Fibroblast of lung (primary cell): ENCODE measurements around the gene CSNK1D.

ENCODE experiments used
- EZH2 ChIP-seq: IDR thresholded peaks from 2 replicates; pipeline ENCODE4 v1.5.1; 2012; ENCODE audit warnings: low read length, control low read depth, mild to moderate bottlenecking; ENCODE audit errors: missing control alignments
- TF ChIP-seq, protein P1 (sequence below), 2 donors: IDR thresholded peaks in 1 of 2; conservative IDR thresholded peaks in 1 of 2; 1 replicate in 1 of 2; 2 replicates in 1 of 2; pipeline ENCODE4 v1.5.1; 2011 to 2012; ENCODE audit warnings: low read length in 2 of 2, control low read depth in 1 of 2, inconsistent platforms in 1 of 2, low read depth in 1 of 2, mild to moderate bottlenecking in 1 of 2

DNA sequence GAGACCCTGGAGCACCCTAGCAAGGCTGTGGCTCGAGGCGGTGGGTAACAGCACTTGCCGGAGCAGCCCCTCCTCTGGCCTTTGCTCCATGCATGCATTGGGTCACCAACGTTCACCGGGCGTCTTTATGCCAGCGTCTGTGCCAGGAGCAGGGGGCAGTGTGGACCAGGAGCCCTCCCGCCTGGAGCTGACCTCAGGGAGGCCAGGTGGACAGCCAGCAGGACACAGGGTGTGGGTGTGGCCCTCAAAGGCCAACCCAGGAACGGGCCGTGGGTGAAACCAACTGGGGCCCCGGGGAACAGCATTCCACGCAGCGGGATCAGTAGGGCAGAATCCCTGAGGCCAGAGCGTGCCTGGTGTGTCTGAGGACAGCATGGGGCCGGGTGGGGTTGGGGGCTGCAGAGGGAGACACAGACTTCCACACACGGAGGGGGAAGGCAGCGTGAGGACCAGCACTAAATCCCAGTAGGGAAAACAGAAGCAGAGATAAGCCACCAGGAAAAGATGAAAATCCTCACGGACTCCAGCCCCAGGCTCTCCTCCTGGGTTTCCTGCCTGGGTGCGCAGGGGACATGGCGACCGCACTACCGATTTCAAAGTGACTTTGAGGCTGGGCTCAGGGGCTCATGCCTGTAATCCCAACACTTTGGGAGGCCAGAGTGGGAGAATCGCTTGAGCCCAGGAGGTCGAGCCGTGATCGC is 46.8 kb upstream of the CSNK1D start:
- no peak for TF ChIP-seq EZH2
- TF ChIP-seq, protein P1, sequence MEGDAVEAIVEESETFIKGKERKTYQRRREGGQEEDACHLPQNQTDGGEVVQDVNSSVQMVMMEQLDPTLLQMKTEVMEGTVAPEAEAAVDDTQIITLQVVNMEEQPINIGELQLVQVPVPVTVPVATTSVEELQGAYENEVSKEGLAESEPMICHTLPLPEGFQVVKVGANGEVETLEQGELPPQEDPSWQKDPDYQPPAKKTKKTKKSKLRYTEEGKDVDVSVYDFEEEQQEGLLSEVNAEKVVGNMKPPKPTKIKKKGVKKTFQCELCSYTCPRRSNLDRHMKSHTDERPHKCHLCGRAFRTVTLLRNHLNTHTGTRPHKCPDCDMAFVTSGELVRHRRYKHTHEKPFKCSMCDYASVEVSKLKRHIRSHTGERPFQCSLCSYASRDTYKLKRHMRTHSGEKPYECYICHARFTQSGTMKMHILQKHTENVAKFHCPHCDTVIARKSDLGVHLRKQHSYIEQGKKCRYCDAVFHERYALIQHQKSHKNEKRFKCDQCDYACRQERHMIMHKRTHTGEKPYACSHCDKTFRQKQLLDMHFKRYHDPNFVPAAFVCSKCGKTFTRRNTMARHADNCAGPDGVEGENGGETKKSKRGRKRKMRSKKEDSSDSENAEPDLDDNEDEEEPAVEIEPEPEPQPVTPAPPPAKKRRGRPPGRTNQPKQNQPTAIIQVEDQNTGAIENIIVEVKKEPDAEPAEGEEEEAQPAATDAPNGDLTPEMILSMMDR (conservative IDR thresholded peaks at IDR 0.05 in 1 of 2, IDR thresholded peaks at IDR 0.05 in 1 of 2; ENCODE audit: low read depth in 1 of 2, low read length in 2 of 2): no peak
